HG03460 (cell line): ENCODE results near the gene DUOX1.
A peak's percentile ranks its signal among the peaks of the same experiment; 100 is the strongest.

Source experiments
- ATAC-seq: cut with Tn5 transposase; IDR thresholded peaks from one replicate; pipeline ENCODE4 v1.9.1; 2021; ENCODE audit not compliant: unreplicated experiment

Gene DUOX1

DNA sequence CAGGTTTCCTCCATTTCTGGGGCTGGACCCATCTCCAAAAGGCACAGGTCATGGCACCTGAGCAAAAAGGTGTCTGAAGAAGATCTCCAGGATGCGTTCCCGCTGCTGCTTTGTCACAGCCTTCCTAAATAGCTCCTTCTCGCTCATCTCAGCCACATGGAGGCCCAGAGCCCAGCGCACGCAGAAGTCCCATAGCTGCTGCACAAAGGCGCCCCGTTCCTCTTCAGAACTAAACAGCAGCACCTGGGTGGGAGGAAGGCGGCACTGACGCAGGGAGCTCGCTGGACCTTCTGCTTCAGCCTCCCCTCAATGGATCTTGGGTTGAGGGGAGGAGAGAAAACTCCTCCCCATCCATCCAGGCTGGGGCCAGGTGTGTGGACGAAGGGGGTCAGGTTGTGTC, 24.2 kb upstream of the DUOX1 start:
- no peak for ATAC-seq

- ATAC-seq, result no peak
Observed at GRCh38 chr15:45106002-45106790, 23.6 kb upstream of the DUOX1 start.

- no peak for ATAC-seq
Observed at GRCh38 chr15:45107941-45108630, 21.7 kb upstream of the DUOX1 start.

GRCh38 chr15:45110256-45110820, 19.5 kb upstream of the DUOX1 start:
- ATAC-seq, result no peak

DNA sequence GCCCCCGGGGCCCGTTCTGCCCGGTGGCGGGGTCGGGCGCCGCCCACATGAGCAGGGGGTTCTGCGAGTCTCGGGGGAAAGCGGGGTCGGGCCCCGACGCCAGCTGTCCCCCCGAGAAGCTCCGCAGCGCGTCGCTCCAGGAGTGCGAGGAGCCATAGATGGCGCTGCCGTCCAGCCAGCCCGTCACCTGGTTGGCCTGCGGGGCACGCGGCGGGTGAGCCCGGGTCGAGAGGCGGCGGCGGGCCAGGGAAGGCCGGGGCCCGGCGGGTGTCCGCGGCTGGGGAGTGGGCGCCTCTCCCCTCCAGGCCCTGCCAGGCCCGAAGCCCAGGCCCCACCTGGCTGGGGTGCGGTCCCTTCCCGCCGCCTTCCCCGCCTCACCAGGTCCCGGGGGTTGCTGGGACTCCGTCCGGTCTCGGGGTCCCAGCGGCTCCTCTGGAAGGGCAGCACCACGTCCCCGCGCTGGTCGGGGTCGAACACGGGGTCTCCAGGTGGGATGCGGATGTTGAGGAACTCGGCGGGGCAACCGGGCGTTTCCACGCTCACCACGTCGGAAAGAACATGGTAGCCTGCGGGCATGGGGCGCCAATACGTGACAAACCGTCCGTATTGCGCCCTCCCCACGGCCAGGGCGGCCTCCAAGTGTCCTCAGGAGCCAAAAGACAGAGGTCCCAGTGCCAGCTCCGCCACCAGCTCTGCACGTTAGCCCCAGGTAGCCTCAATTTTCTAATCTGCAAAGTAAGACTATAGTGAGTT, 18.2 kb upstream of the DUOX1 start:
- no peak for ATAC-seq

DNA sequence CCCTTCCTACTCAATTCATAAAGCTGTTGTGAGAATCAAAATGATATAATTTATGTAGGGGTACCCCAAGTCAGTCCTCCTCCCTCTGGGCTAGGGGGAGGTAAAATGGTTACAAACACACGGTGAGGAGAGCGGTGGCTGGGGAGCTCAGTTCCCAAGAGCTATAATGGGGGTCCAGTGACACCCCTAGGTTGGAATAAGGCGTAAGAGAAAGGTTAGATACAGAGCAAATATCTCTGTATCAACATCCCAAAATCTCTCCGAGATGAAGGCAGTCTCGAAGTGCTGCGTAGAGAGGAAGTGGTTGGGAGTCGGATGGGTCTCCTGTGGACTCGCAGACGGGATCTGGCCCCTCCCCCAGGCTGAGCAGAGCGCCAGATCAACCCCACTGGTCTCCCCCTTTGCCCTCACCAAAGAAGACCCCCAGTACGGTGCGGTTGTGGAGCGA, 17.6 kb upstream of the DUOX1 start:
- no peak for ATAC-seq

- ATAC-seq, result no peak
Observed at GRCh38 chr15:45112591-45113379, 17.0 kb upstream of the DUOX1 start.

GRCh38 chr15:45113380-45113990, 16.3 kb upstream of the DUOX1 start:
- ATAC-seq, result no peak

GRCh38 chr15:45114076-45114750, 15.6 kb upstream of the DUOX1 start, which contains the start of the genes DUOX2 and DUOXA2:
Gene DUOX2, minus strand, starts transcription at chr15:45114172. Its CDS starts 761 bp downstream, at chr15:45113411.
Gene DUOXA2, plus strand, starts transcription at chr15:45114326. Its CDS starts 280 bp downstream, at chr15:45114606.
- ATAC-seq, result no peak

DNA sequence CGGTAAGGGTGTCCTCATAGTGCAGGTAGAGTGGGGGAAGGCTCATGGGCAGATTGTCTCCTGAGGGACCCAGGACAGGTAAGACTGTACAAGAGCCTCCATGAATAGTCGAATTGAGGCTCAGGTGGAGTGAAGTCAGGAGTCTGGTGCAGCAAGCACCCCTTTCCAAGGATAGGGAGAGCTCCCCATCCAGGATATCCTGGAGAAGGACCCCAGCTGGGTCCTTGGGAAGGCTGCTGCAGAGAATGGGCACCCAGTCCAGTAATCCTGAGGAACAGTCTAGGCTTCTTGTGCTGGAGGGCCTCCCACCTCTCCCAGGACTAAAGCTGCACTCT, 15.1 kb upstream of the DUOX1 start:
- ATAC-seq, result no peak

GRCh38 chr15:45115312-45115820, 14.4 kb upstream of the DUOX1 start:
- ATAC-seq, result no peak

DNA sequence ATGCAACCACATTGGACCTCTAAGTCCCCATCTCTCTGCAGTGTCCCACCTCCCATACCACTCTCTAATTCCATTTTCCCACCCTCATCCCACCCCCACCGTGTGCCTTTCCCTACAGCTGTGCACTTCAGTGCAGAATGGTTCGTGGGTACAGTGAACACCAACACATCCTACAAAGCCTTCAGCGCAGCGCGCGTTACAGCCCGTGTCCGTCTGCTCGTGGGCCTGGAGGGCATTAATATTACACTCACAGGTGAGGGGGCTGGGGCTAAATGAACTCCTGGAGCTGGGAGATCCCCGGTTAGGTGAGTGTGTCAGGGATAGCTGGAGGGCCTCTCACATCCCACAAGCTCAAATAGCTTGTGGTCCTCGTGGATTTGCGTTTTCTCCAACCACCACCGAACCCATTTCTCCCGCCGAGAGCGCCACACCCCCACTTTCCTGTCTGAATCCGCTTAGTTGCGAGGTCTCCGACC, 13.8 kb upstream of the DUOX1 start:
- ATAC-seq, result no peak

- no peak for ATAC-seq
Observed at GRCh38 chr15:45116482-45117307, 13.1 kb upstream of the DUOX1 start.

GRCh38 chr15:45117308-45118130, 12.3 kb upstream of the DUOX1 start:
- peak; percentile 15 for ATAC-seq

- peak; percentile 91 for ATAC-seq
Observed at GRCh38 chr15:45118131-45118588, 11.6 kb upstream of the DUOX1 start.

DNA sequence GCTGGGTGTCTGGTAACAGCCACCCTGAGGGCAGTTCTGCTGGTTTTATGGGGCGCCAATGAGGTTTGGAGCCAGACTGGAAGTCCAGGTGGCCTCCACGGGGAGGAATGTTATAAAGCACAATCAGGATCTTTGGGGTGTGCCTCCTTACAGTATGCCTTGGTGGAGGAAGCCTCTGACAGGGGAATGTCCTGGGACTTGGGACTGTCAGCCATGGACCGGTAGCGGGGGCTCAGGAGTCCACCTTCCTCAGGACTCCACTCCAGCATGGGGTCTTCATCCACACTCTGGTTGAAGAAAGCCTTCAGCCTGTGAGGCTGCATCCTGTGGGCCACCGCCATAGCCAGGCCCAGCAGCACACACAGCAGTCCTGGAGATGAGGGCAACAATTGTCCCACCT, 10.8 kb upstream of the DUOX1 start:
- no peak for ATAC-seq
